Jurkat, Clone E6-1 (cell line): ENCODE data around the gene MSANTD2.

Source experiments
- DNase-seq: peaks from one replicate; pipeline ENCODE4 v3.0.0-alpha.2; 2011; ENCODE audit warnings: low read depth, low spot score
- H3K4me3 ChIP-seq: 2 replicates; pipeline ENCODE4 v1.5.1; 2011; ENCODE audit warnings: mild to moderate bottlenecking, low read length, control low read depth, moderate library complexity

The MSANTD2 gene

DNA sequence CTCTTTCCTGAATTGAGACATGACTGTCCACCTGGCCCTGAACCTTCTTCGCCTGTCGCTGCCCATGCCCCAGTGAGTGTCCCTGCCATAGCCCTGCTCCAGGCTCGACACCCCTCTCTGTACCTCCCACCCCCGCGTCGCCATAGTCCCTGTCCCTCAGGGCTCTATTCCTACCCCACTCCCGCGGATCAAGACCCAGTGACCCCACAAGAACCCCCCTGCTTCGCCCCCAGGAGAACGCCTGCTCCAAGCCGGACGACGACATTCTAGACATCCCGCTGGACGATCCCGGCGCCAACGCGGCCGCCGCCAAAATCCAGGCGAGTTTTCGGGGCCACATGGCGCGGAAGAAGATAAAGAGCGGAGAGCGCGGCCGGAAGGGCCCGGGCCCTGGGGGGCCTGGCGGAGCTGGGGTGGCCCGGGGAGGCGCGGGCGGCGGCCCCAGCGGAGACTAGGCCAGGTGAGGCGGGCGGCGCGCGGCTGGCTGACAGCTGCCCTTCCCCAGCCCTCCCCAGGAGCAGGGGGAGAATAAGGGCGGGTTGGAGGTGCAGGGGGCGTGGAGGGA is 54.9 kb downstream of the MSANTD2 start:
- DNase-seq = no peak
- no peak overlapping the region for H3K4me3 ChIP-seq

DNA sequence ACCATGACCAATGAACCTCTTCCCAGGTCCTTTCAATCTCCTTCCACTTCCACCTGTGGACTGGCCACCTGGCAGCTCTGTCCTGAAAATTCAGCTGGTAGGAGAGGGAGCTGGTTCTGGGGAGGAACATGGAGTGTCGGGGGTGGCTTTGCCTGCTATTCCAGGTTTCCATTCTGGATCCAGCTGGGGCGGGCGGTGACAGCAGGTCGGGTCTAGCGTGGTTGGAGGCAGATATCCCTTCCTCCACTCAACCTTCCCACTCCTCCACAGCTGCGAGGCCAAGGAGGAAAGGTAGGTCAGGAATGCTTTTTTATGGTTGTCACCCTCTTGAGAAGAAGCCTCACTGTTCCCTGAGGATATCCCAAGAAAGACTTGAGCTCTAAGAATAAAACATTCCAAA is 57.2 kb downstream of the MSANTD2 start:
- H3K4me3 ChIP-seq = no peak overlapping the region
- DNase-seq = no peak

DNA sequence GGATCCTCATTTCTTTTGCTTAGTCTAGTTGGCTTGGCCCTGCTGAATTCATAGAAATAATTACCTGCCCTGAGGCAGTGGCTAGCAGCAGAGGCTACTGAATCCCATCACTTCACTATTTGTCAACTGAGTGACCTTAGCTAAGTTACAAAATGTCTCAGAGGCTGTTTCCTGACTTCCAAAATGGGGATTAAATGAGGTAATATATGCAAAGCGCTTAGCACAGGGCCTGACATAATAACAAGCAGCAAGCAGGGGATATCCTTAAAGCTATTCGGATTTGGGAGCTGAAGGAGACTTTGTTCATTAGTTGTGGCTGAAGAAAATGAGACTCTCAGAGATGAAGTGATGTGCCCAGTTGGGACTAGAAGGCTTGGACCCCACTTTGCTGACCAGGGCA is 57.7 kb downstream of the MSANTD2 start:
- H3K4me3 ChIP-seq = no peak overlapping the region
- no peak for DNase-seq

DNA sequence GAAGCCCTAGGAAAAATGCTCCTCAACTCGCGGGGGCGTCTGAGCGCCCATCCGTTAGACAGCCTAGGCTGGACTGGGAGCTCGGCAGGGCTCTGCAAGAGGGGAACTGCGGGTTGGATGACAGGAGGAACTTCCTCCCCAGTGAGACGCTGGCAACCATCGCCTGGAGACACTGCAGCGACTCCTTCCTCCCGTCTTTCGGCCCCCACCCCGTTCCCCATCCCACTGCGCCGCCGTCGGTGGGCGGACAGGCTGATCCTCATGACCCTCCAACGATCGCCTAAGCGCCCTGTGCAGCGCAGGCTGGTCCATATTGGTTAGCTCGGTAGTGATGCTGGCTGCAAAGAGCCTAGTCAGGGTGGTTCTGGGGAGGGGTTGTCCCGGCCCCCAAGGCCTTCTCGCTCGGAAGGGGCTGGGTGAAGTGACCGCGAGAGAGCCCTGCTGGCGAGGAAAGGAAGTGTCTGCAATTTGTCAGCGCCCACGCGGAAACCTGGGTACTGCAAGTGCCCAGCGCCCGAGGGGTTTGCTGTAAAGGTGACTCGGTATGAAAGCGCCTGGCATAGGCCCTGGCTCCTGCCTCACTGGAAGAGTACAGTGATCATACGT is 59.8 kb downstream of the MSANTD2 start:
- H3K4me3 ChIP-seq = peak overlapping the region; percentile 55
- DNase-seq = no peak

DNA sequence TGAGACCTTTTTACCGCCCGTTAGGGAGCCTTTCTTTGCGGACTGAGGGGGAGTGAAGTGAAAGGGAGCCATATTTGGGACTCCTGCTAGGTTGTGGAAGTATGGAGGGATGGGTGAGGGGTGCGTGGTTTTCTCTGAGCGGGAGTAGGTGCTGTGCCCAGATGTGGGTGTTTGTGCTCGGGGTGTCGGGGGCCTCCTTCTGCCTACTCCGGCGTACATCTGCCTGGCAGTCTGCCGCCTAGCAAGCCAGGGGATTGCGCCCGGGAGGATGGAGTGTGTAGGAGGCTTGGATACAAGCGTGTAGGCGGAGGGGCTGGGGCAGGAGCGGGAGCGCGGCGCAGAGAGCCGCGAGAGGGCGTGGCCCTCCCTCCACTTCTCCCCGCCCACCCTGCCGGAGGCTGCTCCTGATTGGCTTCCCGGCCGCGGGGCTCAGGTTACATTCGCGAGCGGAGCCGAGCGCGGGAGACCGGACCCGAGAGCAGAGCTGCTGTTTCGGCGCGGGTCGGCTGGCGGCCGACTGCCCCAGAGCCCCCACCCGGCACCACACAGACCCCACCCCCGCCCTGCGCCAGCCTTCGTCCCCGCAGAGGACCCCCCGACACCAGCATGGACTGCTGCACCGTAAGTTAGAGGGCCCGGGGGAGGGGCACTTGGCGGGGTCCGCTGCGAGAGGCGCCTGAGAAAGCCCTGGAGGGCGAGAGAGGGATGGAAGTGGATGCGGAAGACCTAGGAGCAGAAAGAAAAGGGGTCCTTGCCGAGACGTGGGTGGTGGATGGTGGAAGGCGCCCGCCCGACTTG is 60.5 kb downstream of the MSANTD2 start, which contains the start of gene NRGN:
Gene NRGN (plus strand): TSS at position 464 of the 798 bp plus-strand sequence. CDS start 143 bp downstream, at position 607.
- DNase-seq = peak; percentile 70
- H3K4me3 ChIP-seq = peak within 1 kb of the TSS; percentile 55

DNA sequence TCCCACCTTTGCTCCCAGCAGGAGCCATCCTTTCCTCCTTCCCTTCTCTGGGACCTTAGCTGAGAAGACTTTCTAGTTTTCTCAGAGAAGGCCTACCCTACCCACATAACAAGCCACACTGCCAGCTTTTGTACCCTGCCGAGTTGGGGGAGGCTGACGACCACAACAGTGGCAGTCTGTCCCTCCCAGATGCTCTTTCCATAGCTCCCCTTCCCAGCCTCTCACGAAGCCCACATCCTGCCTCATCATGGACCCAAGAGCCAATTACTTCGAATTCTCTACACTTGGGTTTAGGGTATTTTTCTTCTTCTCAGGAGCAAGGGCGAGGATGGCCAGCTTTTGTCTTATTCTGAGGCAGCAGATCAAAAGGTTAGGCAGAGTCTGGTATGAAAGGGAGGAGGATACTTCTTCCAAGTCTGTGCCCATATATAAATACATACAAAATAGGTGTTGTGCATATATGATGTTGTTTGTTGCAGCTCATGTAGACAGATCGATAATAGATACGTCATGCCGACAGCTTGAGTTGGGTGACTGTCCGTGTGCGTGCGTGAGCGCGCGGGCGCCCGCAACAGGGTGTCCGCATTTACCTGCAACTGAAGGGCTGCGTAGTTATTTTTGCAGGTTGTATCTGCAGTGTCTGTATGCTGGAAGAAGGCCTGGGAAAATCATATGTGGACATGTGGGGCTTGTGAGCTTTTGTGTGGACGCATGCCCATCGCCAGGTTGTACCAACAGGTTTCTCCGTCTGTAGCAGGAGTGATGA is 61.3 kb downstream of the MSANTD2 start:
- DNase-seq = peak; percentile 27
- H3K4me3 ChIP-seq = peak overlapping the region; percentile 55

DNA sequence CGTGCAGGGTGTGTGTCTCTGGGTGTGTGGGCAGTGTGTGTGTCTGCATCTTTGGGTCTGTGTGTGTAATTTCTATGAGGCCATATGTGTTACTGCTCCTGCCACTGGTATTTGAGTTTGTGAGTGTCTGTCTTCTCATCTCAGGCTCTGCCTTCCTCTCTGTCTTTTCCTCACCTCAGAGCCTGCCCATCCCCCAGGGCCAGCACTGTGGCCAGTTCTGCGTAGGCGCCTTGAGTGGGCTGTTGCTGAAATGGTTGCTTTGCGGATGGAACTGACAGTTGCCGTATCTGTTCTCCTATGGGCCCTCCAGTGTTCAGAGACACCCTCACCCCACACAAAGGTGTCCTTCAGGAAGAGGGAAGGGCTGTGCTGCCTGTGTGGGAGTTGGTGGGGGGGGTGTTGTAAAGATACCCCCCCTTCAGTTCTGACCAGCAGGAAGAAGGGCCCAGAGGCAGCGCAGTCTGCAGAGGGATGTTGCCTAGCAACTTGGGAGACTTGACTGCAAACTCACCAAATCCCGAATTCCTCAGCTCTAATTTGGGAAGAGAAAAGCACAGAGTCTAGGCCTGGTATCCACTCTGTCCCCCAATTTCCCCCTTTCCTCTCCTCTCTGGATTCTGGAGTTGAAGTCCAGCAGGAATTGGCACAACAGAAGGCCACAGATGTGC is 62.4 kb downstream of the MSANTD2 start:
- no peak for DNase-seq
- H3K4me3 ChIP-seq = no peak overlapping the region

DNA sequence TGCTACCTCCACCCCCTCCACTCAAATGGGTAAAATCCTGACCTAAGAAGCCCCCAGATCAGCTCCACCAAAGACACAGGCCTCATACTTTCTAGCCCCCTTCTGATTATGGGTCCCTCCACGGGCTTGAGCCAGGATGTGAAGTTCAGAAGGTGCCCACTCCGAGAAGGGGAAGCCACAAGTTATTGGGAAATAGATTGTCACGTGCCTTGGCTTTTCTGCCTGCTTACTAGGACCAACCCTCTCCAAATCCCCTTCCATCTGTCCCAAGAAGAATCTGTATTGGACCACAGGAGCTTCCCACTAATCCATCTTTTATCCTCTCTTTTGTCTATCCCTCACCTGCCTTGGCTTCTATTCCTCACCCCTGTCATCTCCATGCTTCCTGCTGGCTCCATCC is 63.5 kb downstream of the MSANTD2 start:
- no peak overlapping the region for H3K4me3 ChIP-seq

DNA sequence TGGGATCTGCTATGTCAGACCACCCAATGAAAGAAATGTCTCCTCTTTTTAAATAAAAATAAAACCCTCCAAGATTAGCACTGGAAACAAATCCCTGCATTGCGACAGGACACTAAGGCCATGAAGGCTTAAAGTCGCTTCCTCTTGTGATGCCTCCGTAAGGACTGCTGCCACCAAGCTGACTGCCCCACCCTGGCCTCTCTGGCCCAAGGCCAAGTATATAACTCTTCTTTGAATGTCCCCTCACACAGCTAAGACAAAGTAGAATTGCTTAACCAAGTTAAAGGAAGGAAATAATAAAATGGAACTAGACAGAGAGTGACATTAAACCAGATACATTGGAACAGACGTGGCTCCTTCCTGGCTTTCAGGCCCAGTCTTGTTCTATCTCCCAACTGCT is 68.0 kb downstream of the MSANTD2 start:
- DNase-seq = no peak
- no peak overlapping the region for H3K4me3 ChIP-seq

More for the DNA sequence above, 63.5 kb downstream of the MSANTD2 start:
- no peak for DNase-seq

DNA sequence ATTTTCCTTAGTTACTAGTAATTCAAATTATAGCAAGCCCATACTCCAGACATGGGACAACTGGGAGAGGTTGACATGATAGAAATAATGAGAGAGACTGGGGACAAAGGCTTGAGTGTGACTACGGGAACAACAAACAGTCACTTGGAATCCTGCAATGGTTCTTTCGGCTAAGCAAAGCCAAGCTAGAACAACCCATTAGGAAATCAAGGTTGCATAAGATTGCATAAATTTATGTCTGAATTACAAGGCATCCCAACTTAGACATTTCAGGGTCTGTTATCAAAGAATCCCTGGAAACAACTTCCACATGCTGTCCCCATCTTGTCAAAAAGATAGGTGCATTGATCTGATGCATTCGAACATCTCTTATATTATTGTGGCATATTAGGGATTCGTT is 70.6 kb downstream of the MSANTD2 start:
- no peak overlapping the region for H3K4me3 ChIP-seq
- DNase-seq = no peak

DNA sequence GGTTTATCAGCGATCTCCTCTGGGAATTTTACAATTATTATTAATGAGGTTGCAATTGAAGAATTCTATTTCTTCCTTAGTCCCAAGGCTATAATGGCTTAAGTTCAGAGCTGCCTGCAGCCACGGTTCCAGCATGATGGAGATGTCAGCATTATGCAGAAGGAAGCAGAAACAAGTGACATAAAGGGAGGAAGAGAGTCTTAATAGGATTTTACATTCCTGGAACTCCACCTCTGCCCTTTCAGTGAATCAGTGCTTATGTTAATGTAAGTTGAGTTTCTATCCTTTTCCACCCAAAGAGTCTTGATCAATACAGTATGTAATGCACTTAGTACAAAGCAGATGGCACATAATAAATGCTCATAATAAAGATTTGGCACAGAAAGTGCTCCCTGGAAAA is 72.1 kb downstream of the MSANTD2 start:
- DNase-seq = no peak
- no peak overlapping the region for H3K4me3 ChIP-seq

DNA sequence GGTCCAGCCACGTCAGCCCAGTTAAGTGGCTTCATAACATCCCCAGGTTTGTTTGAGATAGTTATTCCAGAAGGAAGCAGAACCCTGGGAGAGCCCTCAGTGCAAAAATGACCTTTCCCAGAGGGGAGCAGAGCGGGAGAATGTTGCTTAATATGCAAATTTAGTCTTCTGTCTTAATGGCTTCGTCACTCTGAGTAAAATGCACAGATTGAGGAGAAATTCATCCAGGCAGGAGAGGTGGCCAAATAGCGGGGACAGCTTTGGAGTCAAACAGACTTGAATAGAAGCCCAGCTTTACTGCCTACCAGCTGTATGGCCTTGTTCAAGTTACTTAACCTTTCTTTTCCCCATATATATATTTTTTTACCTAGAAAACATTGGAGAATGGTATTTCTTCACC is 72.7 kb downstream of the MSANTD2 start:
- DNase-seq = no peak

DNA sequence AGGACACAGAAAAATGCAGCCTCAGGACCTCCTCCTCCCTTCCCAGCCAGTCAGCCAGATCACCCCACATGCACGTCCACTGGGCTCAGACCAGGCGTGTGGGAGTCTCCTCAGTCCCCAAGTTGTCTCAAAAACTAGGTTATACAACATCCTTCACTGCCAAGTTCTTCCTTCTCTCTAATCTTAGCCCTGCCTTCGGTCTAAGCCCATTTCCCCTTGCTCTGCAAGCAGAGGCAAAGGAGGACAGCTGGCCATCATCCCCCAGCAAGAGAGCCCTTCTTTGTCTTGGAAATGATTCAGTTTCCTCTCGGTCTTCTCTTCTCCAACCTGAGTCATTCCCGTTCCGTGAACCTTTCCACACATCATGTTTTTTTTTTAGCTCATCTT is 74.5 kb downstream of the MSANTD2 start:
- H3K4me3 ChIP-seq = no peak overlapping the region
- no peak for DNase-seq

More for the DNA sequence above, 72.7 kb downstream of the MSANTD2 start:
- no peak overlapping the region for H3K4me3 ChIP-seq

DNA sequence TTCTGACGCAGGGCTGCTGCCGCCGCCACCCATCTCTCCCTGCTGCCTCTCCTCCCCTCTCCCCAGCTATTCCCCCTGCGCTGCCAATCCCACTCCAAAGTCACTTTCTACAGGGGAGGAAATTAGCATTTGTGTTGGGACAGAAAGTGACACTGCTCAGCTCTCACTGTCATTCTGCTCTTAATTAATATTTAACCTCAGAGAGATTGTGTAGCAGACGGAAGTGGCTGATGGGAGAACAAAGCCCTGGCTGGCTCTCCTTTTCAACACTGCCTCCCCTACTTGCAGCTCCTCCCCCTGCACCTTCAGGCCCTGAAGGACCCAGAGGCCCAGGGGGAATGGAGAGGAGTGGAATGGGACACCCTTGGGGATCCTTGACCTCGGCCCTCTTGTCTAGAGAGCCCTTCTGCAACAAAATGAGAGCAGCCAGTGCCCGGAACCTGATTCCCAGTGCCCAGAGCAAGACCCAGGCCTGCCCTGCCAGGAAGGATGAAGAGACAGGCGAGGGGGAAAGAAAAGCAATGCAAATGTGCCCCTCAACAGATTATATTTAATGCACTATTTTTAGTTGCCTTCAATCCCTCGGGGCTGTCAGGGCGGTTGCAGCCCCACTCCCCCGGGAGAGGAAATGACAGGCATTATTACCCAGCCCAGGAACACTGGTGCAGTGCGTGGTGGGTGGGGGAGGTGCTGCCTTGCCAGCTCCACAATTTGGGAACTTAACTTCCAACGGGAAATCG is 75.1 kb downstream of the MSANTD2 start:
- no peak overlapping the region for H3K4me3 ChIP-seq
- peak; percentile 29 for DNase-seq

DNA sequence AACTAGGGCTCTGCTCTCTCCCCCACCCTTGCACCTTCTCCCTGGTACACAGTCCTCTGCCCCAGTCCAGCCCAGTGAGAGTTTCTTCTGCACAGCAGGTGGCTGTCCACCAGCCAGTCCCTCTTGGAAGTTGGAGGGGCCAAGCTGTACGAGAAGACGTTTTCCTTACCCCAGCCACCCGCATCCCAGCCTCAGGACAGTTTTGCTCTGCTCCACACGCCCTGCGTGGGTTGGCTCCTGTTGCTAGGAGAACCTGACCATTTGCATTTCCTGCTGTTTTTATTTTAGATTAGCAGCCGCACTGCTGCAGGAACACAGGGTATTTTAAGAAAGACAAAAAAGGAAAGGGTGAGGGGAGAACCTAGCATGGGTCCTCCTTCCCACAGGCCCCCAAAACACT is 78.0 kb downstream of the MSANTD2 start:
- H3K4me3 ChIP-seq = no peak overlapping the region
- DNase-seq = no peak

DNA sequence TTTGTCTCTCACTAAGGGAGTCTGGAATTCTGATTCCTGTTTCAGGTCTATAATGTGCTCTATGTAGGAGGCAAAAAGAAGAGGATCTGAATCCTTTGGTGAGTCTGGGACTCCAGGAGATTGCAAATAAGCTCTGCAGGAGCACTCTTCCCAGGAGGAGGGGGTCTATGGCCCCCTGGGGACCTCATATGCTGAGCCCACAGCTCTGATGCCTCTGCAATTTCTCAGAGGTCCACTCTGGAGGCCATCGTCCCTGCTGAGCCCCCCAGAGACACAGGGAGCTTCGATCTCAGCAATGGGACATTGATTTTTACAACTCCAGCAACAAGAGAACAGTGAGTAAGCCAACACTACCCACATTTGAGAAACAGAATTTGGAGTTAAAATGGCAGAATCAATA is 80.7 kb downstream of the MSANTD2 start:
- H3K4me3 ChIP-seq = no peak overlapping the region
- no peak for DNase-seq

DNA sequence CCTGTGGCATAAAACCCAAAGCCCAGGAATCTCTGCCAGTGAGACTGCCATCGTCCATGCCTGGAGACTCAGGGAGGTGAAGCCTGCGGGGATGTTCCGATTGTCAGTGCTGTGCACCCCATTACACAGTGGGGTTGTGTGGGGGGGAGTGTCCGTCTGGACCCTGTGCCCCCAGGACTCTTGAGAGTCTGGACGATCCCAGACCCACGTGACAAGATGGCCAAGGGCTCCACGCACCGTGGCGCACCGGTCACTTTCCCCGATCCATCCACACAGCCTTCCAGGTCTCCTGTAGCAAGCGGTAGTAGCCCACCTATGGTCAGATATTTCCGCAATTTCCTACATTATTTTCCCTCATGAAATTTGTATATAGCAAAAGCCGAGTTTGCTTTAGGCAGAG is 81.4 kb downstream of the MSANTD2 start:
- no peak overlapping the region for H3K4me3 ChIP-seq
- no peak for DNase-seq

DNA sequence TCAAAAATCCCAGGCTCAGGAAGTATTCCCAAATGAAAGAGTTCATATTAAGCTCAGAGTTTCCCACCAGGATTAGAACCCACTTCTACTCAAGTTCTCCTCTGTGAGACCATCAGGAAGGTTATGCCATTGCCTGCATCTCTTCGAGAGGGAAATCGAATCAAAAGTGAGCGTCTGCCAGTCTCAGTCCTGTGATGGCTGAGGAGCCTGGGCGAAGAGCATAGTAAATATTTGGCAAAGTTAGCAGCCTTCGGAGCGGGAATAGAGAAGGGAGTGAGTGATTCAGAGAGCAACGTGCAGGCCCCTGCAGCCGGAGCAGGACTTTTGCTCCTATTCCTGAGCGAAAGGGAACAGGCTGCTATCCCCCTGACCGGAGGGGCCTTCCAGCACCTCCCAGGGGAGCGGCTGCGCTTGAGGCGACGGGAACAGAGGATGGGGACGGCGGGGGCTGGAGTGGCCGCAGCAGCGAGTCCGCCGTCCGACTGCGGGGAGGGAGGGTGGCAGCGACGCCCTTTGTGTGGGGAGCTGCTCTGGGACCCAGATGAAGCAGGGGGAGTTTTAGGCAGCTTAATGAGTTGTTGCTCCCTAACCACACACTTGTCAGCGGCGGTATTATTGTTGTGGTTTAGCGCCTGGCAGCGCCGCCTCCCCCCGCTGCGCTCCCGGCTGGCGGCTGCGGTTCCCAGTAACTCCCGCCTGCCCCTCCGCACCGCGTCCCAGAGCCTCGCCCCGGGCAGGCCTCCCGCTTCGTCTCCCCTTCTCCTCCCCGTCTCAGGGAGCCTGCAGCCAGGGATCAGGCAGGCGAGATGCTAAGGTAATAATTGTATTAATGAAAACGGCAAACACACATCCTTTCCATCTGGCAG is 82.2 kb downstream of the MSANTD2 start:
- no peak overlapping the region for H3K4me3 ChIP-seq
- peak; percentile 56 for DNase-seq
